A549 (cell line): ENCODE results near the gene FCHSD1.

Experiments
- MAFK ChIP-seq: fragments of 450-650 bp; IDR thresholded peaks from 2 replicates; pipeline ENCODE4 v1.6.1; 2014; ENCODE audit not compliant: partially characterized antibody
- POLR2A ChIP-seq: IDR thresholded peaks from 2 replicates; pipeline ENCODE4 v1.6.1; 2012; ENCODE audit warnings: mild to moderate bottlenecking, low read length
- POLR2AphosphoS2 ChIP-seq: conservative IDR thresholded peaks from 2 replicates; pipeline ENCODE4 v1.6.1; 2012; ENCODE audit warnings: low read length, improper control_type of control experiment, inconsistent platforms
- SREBF2 ChIP-seq: fragments of 450-650 bp; IDR thresholded peaks from 2 replicates; pipeline ENCODE4 v1.6.1; 2014; ENCODE audit warnings: mild to moderate bottlenecking, moderate library complexity
- TF ChIP-seq, protein P1 (sequence below): fragments of >200 bp; sonication (Bioruptor Twin); formaldehyde crosslinking; IDR thresholded peaks from 3 replicates; pipeline ENCODE4 v1.5.1; 2016

DNA sequence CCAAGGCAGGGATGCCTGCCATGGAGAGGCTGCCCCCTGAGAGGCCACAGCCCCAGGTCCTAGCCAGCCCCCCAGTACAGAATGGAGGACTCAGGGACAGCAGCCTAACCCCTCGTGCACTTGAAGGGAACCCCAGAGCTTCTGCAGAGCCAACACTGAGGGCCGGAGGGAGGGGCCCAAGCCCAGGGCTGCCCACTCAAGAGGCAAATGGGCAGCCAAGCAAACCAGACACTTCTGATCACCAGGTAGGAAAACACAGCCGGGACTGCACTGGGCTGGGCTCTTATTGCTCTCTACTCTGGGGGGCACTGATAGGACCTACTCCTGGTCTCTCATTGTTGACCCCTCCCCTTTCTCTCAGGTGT lies 11.2 kb downstream of the FCHSD1 start:
- TF ChIP-seq POLR2AphosphoS2, result no peak
- no peak for TF ChIP-seq POLR2A
- TF ChIP-seq, protein P1, sequence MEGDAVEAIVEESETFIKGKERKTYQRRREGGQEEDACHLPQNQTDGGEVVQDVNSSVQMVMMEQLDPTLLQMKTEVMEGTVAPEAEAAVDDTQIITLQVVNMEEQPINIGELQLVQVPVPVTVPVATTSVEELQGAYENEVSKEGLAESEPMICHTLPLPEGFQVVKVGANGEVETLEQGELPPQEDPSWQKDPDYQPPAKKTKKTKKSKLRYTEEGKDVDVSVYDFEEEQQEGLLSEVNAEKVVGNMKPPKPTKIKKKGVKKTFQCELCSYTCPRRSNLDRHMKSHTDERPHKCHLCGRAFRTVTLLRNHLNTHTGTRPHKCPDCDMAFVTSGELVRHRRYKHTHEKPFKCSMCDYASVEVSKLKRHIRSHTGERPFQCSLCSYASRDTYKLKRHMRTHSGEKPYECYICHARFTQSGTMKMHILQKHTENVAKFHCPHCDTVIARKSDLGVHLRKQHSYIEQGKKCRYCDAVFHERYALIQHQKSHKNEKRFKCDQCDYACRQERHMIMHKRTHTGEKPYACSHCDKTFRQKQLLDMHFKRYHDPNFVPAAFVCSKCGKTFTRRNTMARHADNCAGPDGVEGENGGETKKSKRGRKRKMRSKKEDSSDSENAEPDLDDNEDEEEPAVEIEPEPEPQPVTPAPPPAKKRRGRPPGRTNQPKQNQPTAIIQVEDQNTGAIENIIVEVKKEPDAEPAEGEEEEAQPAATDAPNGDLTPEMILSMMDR, result no peak
- no peak for TF ChIP-seq MAFK
- no peak for TF ChIP-seq SREBF2
